Liver (tissue), 9 donors: Measurements from ENCODE around the gene PTPN6. TPM values are rescaled to one million over a fixed set of nuclear protein-coding genes. Genes with fewer than 3 reads are reported as not detected.

ENCODE experiments used
- DNase-seq: peaks from one replicate; pipeline ENCODE4 v3.0.0-alpha.2; 2017; ENCODE audit warnings: low spot score
- H3K27ac ChIP-seq, 2 donors: one replicate each; pipeline ENCODE4 v1.7.0; 2013; ENCODE audit warnings: inconsistent platforms in 2 of 2, low read length in 2 of 2, control low read depth in 1 of 2, low read depth in 1 of 2, mild to moderate bottlenecking in 1 of 2
- H3K27me3 ChIP-seq, 4 donors: one replicate each; pipeline versions ENCODE4 v1.6.1 to v1.7.0; 2013; ENCODE audit warnings: low read length in 3 of 4, inconsistent platforms in 1 of 4, mild to moderate bottlenecking in 1 of 4, moderate library complexity in 1 of 4; ENCODE audit not compliant: control insufficient read depth in 4 of 4, insufficient read depth in 4 of 4
- H3K36me3 ChIP-seq, 4 donors: one replicate each; pipeline versions ENCODE4 v1.6.1 to v1.7.0; 2013; ENCODE audit warnings: low read length in 3 of 4, mild to moderate bottlenecking in 3 of 4, low read depth in 1 of 4, moderate library complexity in 1 of 4; ENCODE audit not compliant: control insufficient read depth in 4 of 4, insufficient read depth in 3 of 4
- H3K4me1 ChIP-seq, 4 donors: one replicate each; pipeline versions ENCODE4 v1.6.1 to v1.7.0; 2013; ENCODE audit warnings: low read length in 3 of 4, mild to moderate bottlenecking in 3 of 4, moderate library complexity in 1 of 4; ENCODE audit not compliant: control insufficient read depth in 4 of 4, insufficient read depth in 4 of 4
- H3K4me3 ChIP-seq, 3 donors: one replicate each; pipeline versions ENCODE4 v1.6.1 to v1.7.0; 2013; ENCODE audit warnings: low read length in 3 of 3, control low read depth in 1 of 3, low read depth in 1 of 3, mild to moderate bottlenecking in 1 of 3
- H3K9ac ChIP-seq, 2 donors: one replicate each; pipeline ENCODE4 v1.7.0; 2013; ENCODE audit warnings: low read length in 2 of 2, mild to moderate bottlenecking in 2 of 2, moderate library complexity in 2 of 2, control low read depth in 1 of 2, low read depth in 1 of 2
- H3K9me3 ChIP-seq, 4 donors: one replicate each; pipeline versions ENCODE4 v1.6.1 to v1.7.0; 2013; ENCODE audit warnings: low read length in 3 of 4; ENCODE audit not compliant: control insufficient read depth in 4 of 4
- EGR1 ChIP-seq, 2 donors: IDR thresholded peaks; 2 replicates each; pipeline ENCODE4 v1.6.1; 2016 to 2018; ENCODE audit warnings: antibody characterized with exemption in 2 of 2, low read depth in 2 of 2
- FOXA2 ChIP-seq: IDR thresholded peaks from 2 replicates; pipeline ENCODE4 v1.6.1; 2016; ENCODE audit warnings: antibody characterized with exemption
- HNF4A ChIP-seq, 2 donors: conservative IDR thresholded peaks; 2 replicates each; pipeline ENCODE4 v1.6.1; 2016; ENCODE audit warnings: antibody characterized with exemption in 2 of 2, mild to moderate bottlenecking in 2 of 2
- HNF4G ChIP-seq: IDR thresholded peaks from 2 replicates; pipeline ENCODE4 v1.6.1; 2016; ENCODE audit warnings: antibody characterized with exemption
- NR2F2 ChIP-seq: IDR thresholded peaks from 2 replicates; pipeline ENCODE4 v1.6.1; 2016; ENCODE audit warnings: antibody characterized with exemption
- RXRA ChIP-seq, 2 donors: IDR thresholded peaks; 2 replicates each; pipeline ENCODE4 v1.6.1; 2017 to 2018; ENCODE audit warnings: antibody characterized with exemption in 2 of 2, mild to moderate bottlenecking in 1 of 2
- SP1 ChIP-seq: IDR thresholded peaks from 2 replicates; pipeline ENCODE4 v1.6.1; 2018; ENCODE audit warnings: antibody characterized with exemption, mild to moderate bottlenecking
- TAF1 ChIP-seq: conservative IDR thresholded peaks from 2 replicates; pipeline ENCODE4 v1.6.1; 2016; ENCODE audit warnings: antibody characterized with exemption, mild to moderate bottlenecking
- YY1 ChIP-seq: IDR thresholded peaks from 2 replicates; pipeline ENCODE4 v1.6.1; 2016; ENCODE audit warnings: antibody characterized with exemption, mild to moderate bottlenecking
- WGBS: extraction: QIAGEN DNeasy Blood & Tissue Kit; methylation state at CpG from one replicate; pipeline ENCODE4 v1.1.7; 2013; 5-methylcytosine and 5-hydroxymethylcytosine counted together
- polyA plus RNA-seq, 2 donors: library from polyadenylated mRNA; stranded (reverse) in 1 of 2; unstranded in 1 of 2; fragments of 200-250 nt in 1 of 2; fragments of >200 nt in 1 of 2; fragmentation: Nextera tagmentation in 1 of 2; extraction: Ambion mirVana in 1 of 2; gene quantifications; one replicate each; pipeline versions ENCODE4 v1.2.1 to v1.2.3, GENCODE V29; 2013 to 2015
- total RNA-seq, 2 donors: library from RNA; depleted of rRNA; stranded (reverse); fragments of >200 nt; gene quantifications; one replicate each; pipeline ENCODE4 v1.2.3, GENCODE V29; 2014
- TF ChIP-seq, protein P1 (sequence below): IDR thresholded peaks from 2 replicates; pipeline ENCODE4 v1.6.1; 2016; ENCODE audit warnings: antibody characterized with exemption
- TF ChIP-seq, protein P2 (sequence below): IDR thresholded peaks from 2 replicates; pipeline ENCODE4 v1.6.1; 2016; ENCODE audit warnings: antibody characterized with exemption, mild to moderate bottlenecking
- TF ChIP-seq, protein P3 (sequence below): IDR thresholded peaks from 2 replicates; pipeline ENCODE4 v1.6.1; 2016; ENCODE audit warnings: antibody characterized with exemption
- TF ChIP-seq, protein P4 (sequence below): IDR thresholded peaks from 2 replicates; pipeline ENCODE4 v1.6.1; 2016; ENCODE audit warnings: antibody characterized with exemption
- donor health status: healthy.
- donor health status: healthy.
- donor health status: healthy.
- donor health status: healthy.
- donor health status: healthy.

PTPN6 gene
- total and polyA plus RNA-seq, 4 donors, result 15.2 to 41.0 (median 19.6) TPM

DNA sequence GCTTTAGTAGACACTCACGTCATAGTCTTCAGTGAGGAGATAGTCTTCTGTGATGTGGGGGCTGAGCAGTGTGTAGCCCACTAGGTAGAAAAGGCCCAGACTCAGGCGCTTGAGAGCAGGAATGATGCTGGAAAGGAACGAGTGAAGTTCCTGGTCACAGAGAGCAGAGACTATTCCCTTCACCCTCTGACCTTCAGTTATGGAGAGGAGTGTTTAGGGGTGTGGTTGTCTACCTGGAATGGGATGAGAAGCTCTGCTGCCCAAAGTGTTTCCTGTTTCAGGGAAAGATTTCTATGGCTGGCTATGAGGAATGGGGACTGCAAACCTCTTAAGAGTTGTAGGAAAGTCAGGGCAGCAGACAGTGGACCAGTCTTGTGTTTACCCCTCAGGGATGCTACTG is 28.3 kb downstream of the PTPN6 start:
- WGBS, result 91% methylated on average over 3 of the region's 3 CpGs
- Histone ChIP-seq H3K27ac (no peak overlapping the region), H3K9ac (no peak overlapping the region), H3K4me3 (no peak overlapping the region), H3K9me3 (no peaks in the 10 kb centered on the region), H3K36me3 (peaks cover 2 to 77% (median 64%) of the 10 kb centered on the region in 4 donors), H3K27me3 (no peaks in the 10 kb centered on the region), H3K4me1 (peaks cover 4 to 25% (median 24%) of the 10 kb centered on the region in 4 donors)
- DNase-seq, result no peak
- TF ChIP-seq, protein P1, sequence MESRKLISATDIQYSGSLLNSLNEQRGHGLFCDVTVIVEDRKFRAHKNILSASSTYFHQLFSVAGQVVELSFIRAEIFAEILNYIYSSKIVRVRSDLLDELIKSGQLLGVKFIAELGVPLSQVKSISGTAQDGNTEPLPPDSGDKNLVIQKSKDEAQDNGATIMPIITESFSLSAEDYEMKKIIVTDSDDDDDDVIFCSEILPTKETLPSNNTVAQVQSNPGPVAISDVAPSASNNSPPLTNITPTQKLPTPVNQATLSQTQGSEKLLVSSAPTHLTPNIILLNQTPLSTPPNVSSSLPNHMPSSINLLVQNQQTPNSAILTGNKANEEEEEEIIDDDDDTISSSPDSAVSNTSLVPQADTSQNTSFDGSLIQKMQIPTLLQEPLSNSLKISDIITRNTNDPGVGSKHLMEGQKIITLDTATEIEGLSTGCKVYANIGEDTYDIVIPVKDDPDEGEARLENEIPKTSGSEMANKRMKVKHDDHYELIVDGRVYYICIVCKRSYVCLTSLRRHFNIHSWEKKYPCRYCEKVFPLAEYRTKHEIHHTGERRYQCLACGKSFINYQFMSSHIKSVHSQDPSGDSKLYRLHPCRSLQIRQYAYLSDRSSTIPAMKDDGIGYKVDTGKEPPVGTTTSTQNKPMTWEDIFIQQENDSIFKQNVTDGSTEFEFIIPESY, result no peak
- TF ChIP-seq, protein P2, sequence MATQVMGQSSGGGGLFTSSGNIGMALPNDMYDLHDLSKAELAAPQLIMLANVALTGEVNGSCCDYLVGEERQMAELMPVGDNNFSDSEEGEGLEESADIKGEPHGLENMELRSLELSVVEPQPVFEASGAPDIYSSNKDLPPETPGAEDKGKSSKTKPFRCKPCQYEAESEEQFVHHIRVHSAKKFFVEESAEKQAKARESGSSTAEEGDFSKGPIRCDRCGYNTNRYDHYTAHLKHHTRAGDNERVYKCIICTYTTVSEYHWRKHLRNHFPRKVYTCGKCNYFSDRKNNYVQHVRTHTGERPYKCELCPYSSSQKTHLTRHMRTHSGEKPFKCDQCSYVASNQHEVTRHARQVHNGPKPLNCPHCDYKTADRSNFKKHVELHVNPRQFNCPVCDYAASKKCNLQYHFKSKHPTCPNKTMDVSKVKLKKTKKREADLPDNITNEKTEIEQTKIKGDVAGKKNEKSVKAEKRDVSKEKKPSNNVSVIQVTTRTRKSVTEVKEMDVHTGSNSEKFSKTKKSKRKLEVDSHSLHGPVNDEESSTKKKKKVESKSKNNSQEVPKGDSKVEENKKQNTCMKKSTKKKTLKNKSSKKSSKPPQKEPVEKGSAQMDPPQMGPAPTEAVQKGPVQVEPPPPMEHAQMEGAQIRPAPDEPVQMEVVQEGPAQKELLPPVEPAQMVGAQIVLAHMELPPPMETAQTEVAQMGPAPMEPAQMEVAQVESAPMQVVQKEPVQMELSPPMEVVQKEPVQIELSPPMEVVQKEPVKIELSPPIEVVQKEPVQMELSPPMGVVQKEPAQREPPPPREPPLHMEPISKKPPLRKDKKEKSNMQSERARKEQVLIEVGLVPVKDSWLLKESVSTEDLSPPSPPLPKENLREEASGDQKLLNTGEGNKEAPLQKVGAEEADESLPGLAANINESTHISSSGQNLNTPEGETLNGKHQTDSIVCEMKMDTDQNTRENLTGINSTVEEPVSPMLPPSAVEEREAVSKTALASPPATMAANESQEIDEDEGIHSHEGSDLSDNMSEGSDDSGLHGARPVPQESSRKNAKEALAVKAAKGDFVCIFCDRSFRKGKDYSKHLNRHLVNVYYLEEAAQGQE, result no peak

DNA sequence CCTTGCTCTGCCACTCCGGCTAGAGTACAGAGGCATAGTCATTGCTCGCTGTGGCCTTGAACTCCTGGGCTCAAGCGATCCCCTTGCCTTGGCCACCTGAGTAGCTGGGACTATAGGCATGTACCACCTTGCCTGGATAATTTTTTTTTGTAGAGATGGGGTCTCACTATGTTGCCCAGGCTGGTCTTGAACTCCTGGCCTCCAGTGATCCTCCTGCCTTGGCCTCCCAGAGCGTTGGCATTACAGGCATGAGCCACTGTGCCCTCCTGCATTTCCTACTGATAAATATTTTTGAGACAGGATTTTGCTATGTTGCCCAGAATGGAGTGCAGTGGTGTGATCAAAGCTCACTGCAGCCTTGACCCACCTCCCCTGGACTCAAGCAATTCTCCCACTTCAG is 28.9 kb downstream of the PTPN6 start:
- TF ChIP-seq EGR1 (IDR thresholded peaks at IDR 0.05; ENCODE audit: low read depth in 2 of 2) (no peak), NR2F2 (no peak), RXRA (IDR thresholded peaks at IDR 0.05) (no peak), TAF1 (no peak), YY1 (no peak), HNF4A (conservative IDR thresholded peaks at IDR 0.05) (no peak), FOXA2 (no peak), HNF4G (no peak)
- TF ChIP-seq, protein P3, sequence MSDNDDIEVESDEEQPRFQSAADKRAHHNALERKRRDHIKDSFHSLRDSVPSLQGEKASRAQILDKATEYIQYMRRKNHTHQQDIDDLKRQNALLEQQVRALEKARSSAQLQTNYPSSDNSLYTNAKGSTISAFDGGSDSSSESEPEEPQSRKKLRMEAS, result no peak
- TF ChIP-seq, protein P4, sequence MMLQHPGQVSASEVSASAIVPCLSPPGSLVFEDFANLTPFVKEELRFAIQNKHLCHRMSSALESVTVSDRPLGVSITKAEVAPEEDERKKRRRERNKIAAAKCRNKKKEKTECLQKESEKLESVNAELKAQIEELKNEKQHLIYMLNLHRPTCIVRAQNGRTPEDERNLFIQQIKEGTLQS, result no peak
- H3K9me3 ChIP-seq, result no peaks in the 10 kb centered on the region
- H3K9ac ChIP-seq, result no peak overlapping the region
- WGBS, result 98% methylated on average over 4 of the region's 4 CpGs
- no peaks in the 10 kb centered on the region for H3K27me3 ChIP-seq
- peaks cover 2 to 71% (median 58%) of the 10 kb centered on the region in 4 donors for H3K36me3 ChIP-seq
- DNase-seq, result no peak
- H3K4me3 ChIP-seq, result no peak overlapping the region
- H3K4me1 ChIP-seq, result peaks cover 4 to 28% (median 25%) of the 10 kb centered on the region in 4 donors
- no peak overlapping the region for H3K27ac ChIP-seq

DNA sequence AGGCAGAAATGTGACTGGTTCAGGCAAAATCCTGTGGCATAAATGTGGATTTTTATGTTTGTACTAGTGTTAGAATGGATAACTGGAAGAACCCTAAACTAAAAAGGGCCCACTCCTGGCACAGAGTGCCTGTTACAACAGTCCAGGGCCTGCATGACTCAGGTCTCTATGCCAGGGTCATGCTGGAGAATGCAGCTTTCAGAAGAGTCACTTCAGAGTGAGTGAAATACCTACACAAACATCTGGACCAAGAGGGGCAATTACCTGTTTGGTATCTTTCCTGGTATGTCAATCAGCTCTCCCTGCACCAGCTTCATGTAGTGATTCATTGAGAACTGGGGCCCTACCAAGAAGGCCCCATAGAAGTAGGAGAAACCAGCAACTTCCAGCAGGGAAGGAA is 29.6 kb downstream of the PTPN6 start:
- H3K27me3 ChIP-seq, result no peaks in the 10 kb centered on the region
- H3K4me3 ChIP-seq, result no peak overlapping the region
- TF ChIP-seq, protein P4, result no peak
- TF ChIP-seq, protein P2, result no peak
- TF ChIP-seq SP1 (no peak), HNF4G (no peak), HNF4A (conservative IDR thresholded peaks at IDR 0.05) (no peak), NR2F2 (no peak)
- H3K27ac ChIP-seq, result peak overlapping the region; percentile 74 to 78
- no peak for DNase-seq
- no peaks in the 10 kb centered on the region for H3K9me3 ChIP-seq
- peak overlapping the region in 1 of 2 donors; percentile 12 for H3K9ac ChIP-seq
- peaks cover 2 to 65% (median 51%) of the 10 kb centered on the region in 4 donors for H3K36me3 ChIP-seq
- peaks cover 4 to 28% (median 25%) of the 10 kb centered on the region in 4 donors for H3K4me1 ChIP-seq
